SK-N-SH treated with all-trans-retinoic acid at 6 μM for 48 hours (cell line): ENCODE data around the gene KIFBP.

Experiments
- ATAC-seq: fragments of 200-7000 bp; cut with Tn5 transposase; 3 replicates; pipeline ENCODE4 v1.9.1; 2020; ENCODE audit warnings: mild to moderate bottlenecking, moderate library complexity
- ARNTL ChIP-seq: fragments of 450-650 bp; formaldehyde crosslinking; IDR thresholded peaks from 2 replicates; pipeline ENCODE4 v1.5.0; 2020; ENCODE audit warnings: low read depth, mild to moderate bottlenecking, moderate library complexity, borderline replicate concordance
- BACH2 ChIP-seq: fragments of 250-450 bp; sonication (Bioruptor Pico); IDR thresholded peaks from 2 replicates; pipeline ENCODE4 v1.9.0; 2021; ENCODE audit warnings: mild to moderate bottlenecking, borderline replicate concordance
- CSDC2 ChIP-seq: fragments of 250-450 bp; sonication (Bioruptor Pico); IDR thresholded peaks from 2 replicates; pipeline ENCODE4 v1.5.0; 2020; ENCODE audit warnings: mild to moderate bottlenecking, moderate library complexity
- ESRRG ChIP-seq: fragments of 250-450 bp; sonication (Bioruptor Pico); IDR thresholded peaks from 2 replicates; pipeline ENCODE4 v1.6.1; 2021; ENCODE audit warnings: mild to moderate bottlenecking
- GLIS3 ChIP-seq: fragments of 250-450 bp; sonication (Bioruptor Pico); IDR thresholded peaks from 2 replicates; pipeline ENCODE4 v1.5.0; 2020; ENCODE audit warnings: mild to moderate bottlenecking, moderate library complexity
- ISL1 ChIP-seq: fragments of 250-450 bp; sonication (Bioruptor Pico); IDR thresholded peaks from 2 replicates; pipeline ENCODE4 v2.1.2; 2022; ENCODE audit warnings: mild to moderate bottlenecking, moderate library complexity
- OSR1 ChIP-seq: fragments of 250-450 bp; sonication (Bioruptor Pico); IDR thresholded peaks from 2 replicates; pipeline ENCODE4 v1.8.0; 2022; ENCODE audit warnings: moderate library complexity, mild to moderate bottlenecking, inconsistent platforms
- PPARA ChIP-seq: fragments of 250-450 bp; sonication (Bioruptor Pico); IDR thresholded peaks from 2 replicates; pipeline ENCODE4 v1.5.0; 2020; ENCODE audit warnings: mild to moderate bottlenecking, borderline replicate concordance
- RARB ChIP-seq: fragments of 250-450 bp; sonication (Bioruptor Pico); IDR thresholded peaks from 2 replicates; pipeline ENCODE4 v1.8.0; 2021; ENCODE audit warnings: mild to moderate bottlenecking, moderate library complexity
- SNAI2 ChIP-seq: fragments of 250-450 bp; sonication (Bioruptor Pico); IDR thresholded peaks from 2 replicates; pipeline ENCODE4 v1.5.0; 2020; ENCODE audit warnings: mild to moderate bottlenecking, moderate library complexity
- TCF4 ChIP-seq: fragments of 250-450 bp; sonication (Bioruptor Pico); IDR thresholded peaks from 2 replicates; pipeline ENCODE4 v1.8.0; 2021; ENCODE audit warnings: mild to moderate bottlenecking, moderate library complexity, borderline replicate concordance
- TOX ChIP-seq: fragments of 250-450 bp; sonication (Bioruptor Pico); IDR thresholded peaks from 2 replicates; pipeline ENCODE4 v1.8.0; 2021; ENCODE audit warnings: mild to moderate bottlenecking, moderate library complexity, borderline replicate concordance
- ZC3H10 ChIP-seq: fragments of 250-450 bp; sonication (Bioruptor Pico); IDR thresholded peaks from 2 replicates; pipeline ENCODE4 v1.5.1; 2021; ENCODE audit warnings: mild to moderate bottlenecking, moderate library complexity
- ZFP30 ChIP-seq: fragments of 450-650 bp; formaldehyde crosslinking; IDR thresholded peaks from 2 replicates; pipeline ENCODE4 v1.5.0; 2022; ENCODE audit warnings: mild to moderate bottlenecking, moderate library complexity
- ZNF565 ChIP-seq: fragments of 450-650 bp; formaldehyde crosslinking; conservative IDR thresholded peaks from 2 replicates; pipeline ENCODE4 v1.5.0; 2020; ENCODE audit warnings: low read depth, mild to moderate bottlenecking, moderate library complexity
- ZNF70 ChIP-seq: fragments of 450-650 bp; formaldehyde crosslinking; IDR thresholded peaks from 2 replicates; pipeline ENCODE4 v1.5.0; 2020; ENCODE audit warnings: mild to moderate bottlenecking, moderate library complexity
- ZNF8 ChIP-seq: fragments of 450-650 bp; formaldehyde crosslinking; IDR thresholded peaks from 2 replicates; pipeline ENCODE4 v1.5.0; 2020; ENCODE audit warnings: mild to moderate bottlenecking, moderate library complexity
- TF ChIP-seq, protein P1 (sequence below): fragments of 250-450 bp; sonication (Bioruptor Pico); IDR thresholded peaks from 2 replicates; pipeline ENCODE4 v1.5.1; 2021; ENCODE audit warnings: mild to moderate bottlenecking, moderate library complexity
- TF ChIP-seq, protein P2 (sequence below): fragments of 250-450 bp; sonication (Bioruptor Pico); IDR thresholded peaks from 2 replicates; pipeline ENCODE4 v1.5.1; 2020; ENCODE audit warnings: low read depth, mild to moderate bottlenecking, moderate library complexity
- TF ChIP-seq, protein P3 (sequence below): fragments of 250-450 bp; sonication (Bioruptor Pico); IDR thresholded peaks from 2 replicates; pipeline ENCODE4 v1.8.0; 2020; ENCODE audit warnings: mild to moderate bottlenecking, moderate library complexity, borderline replicate concordance

The KIFBP gene

DNA sequence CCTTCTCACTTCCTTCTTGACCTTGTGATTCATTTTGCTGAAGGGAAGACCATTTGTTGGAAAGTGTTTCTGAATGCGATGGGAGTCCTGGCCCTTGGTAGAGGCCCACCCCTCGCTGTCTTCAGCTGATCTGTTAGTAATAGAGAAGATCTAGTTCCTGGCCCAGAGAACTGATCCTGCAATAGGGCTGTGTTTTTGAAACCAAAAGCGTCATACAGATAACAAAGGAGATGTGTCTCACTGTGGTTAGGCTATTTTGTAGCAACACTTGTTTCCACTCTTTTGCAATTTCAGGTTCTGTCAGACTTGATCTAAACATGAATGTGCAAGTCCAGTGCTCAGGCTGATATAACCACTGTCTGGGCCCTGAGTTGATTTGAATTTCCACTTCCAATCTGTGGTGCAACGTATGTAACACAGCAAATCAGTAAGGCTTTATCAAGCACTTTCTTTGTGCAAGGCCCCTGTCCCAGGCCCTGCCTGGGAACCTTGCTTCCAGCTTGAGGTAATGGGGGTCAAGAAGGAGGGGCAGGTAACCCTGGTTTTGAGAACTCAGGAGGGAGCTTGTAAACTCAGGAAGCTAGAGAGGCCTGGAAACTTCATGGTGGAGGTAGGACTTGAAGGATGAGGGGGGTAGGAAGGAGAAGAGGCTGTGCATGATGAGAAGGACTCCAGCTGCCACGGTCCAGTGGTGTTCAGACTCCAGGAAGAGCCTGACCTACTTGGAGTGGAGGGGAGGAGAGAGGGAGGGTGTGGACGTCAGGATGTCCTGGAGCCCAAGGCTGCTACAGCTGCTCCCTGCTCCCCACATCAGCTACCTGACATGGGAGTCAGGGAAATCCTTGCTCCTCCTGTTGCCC is 57.1 kb downstream of the KIFBP start (continued):
- TF ChIP-seq, protein P1, sequence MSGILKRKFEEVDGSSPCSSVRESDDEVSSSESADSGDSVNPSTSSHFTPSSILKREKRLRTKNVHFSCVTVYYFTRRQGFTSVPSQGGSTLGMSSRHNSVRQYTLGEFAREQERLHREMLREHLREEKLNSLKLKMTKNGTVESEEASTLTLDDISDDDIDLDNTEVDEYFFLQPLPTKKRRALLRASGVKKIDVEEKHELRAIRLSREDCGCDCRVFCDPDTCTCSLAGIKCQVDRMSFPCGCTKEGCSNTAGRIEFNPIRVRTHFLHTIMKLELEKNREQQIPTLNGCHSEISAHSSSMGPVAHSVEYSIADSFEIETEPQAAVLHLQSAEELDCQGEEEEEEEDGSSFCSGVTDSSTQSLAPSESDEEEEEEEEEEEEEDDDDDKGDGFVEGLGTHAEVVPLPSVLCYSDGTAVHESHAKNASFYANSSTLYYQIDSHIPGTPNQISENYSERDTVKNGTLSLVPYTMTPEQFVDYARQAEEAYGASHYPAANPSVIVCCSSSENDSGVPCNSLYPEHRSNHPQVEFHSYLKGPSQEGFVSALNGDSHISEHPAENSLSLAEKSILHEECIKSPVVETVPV (CRISPR knock-in tag): no peak
- TF ChIP-seq, all 23 proteins: peak for 0

DNA sequence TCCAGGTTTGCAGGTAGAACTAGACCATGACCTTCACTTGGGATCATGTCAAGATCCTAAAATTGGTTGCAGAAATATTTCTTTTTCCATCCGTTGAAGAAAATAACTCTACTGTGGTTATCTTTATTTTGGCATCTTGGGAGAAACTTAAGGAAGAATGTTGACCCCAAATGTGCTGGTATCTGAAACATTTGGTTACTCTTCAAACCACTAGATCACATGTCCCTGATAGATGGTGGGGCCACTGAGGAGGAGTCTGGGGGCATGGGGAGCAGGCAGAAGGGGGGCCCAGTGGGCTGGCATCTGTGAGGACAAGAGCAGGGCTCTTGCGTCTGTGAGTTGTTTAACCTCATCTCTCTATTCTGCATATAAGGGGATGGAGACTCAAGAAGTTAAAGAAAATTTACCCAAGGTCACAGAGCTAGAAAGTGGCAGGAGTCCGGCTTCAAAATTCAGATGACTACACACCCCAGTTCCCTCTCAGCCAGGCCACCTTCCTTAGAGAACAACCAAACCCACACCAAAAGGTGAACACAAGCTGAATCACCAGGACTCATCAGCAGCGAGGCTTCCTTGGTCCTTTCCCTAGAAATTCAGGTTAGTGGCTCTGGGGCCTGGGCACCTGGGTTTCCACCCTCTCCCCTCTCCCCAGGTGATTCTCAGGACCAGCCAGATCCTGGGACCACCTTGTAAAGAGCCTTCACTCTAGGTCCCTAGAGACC is 58.7 kb downstream of the KIFBP start:
- ATAC-seq: no peak
- TF ChIP-seq ZC3H10 (CRISPR knock-in tag) (no peak), ZNF70 (CRISPR knock-in tag) (no peak), TCF4 (CRISPR knock-in tag) (no peak), PPARA (CRISPR knock-in tag) (no peak)
- TF ChIP-seq, protein P1 (CRISPR knock-in tag): no peak
- TF ChIP-seq, all 23 proteins: peak for 0

DNA sequence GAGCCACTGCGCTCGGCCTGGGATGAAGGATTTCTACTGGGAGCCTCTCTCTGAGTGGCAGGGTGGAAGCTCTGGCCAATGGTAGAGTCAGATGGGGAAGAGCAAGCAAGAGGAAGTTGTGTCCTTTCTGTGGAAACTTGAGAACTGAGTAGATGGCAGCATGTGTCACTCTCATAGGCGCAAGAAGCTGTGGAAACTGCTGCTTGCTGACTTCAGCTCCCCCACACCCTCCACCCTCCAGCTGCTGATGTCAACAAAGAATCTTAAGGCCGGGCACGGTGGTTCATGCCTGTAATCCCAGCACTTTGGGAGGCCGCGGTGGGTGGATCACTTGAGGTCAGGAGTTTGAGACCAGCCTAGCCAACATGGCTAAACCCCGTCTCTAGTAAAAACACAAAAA is 59.5 kb downstream of the KIFBP start:
- TF ChIP-seq ZFP30 (CRISPR knock-in tag) (no peak), ESRRG (CRISPR knock-in tag) (no peak), ZNF70 (CRISPR knock-in tag) (no peak), ZC3H10 (CRISPR knock-in tag) (no peak), ARNTL (CRISPR knock-in tag) (no peak)
- TF ChIP-seq, protein P2, sequence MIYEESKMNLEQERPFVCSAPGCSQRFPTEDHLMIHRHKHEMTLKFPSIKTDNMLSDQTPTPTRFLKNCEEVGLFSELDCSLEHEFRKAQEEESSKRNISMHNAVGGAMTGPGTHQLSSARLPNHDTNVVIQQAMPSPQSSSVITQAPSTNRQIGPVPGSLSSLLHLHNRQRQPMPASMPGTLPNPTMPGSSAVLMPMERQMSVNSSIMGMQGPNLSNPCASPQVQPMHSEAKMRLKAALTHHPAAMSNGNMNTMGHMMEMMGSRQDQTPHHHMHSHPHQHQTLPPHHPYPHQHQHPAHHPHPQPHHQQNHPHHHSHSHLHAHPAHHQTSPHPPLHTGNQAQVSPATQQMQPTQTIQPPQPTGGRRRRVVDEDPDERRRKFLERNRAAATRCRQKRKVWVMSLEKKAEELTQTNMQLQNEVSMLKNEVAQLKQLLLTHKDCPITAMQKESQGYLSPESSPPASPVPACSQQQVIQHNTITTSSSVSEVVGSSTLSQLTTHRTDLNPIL (CRISPR knock-in tag): no peak
- ATAC-seq: no peak

DNA sequence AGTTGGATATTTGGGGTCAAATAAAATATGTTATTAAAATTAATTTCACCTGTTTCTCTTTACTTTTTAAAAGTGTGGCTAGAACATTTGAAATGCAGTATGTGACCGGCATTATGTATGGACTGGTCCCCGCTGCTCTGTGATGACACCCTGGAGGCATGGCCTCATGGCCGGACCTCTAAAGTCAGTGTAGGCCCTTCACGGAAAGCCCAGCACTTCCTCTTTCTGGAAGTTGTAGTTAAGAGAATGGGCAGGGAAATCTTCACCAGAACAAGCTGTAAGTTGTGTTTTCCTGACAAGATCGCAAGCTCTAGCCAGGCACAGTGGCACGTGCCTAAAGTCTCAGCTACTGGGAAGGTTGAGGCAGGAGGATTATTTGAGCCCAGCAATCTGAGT is 61.0 kb downstream of the KIFBP start:
- ATAC-seq: no peak
- TF ChIP-seq PPARA (CRISPR knock-in tag): no peak
- TF ChIP-seq ARNTL (CRISPR knock-in tag): no peak
- TF ChIP-seq ZFP30 (CRISPR knock-in tag): no peak
- TF ChIP-seq, protein P3, sequence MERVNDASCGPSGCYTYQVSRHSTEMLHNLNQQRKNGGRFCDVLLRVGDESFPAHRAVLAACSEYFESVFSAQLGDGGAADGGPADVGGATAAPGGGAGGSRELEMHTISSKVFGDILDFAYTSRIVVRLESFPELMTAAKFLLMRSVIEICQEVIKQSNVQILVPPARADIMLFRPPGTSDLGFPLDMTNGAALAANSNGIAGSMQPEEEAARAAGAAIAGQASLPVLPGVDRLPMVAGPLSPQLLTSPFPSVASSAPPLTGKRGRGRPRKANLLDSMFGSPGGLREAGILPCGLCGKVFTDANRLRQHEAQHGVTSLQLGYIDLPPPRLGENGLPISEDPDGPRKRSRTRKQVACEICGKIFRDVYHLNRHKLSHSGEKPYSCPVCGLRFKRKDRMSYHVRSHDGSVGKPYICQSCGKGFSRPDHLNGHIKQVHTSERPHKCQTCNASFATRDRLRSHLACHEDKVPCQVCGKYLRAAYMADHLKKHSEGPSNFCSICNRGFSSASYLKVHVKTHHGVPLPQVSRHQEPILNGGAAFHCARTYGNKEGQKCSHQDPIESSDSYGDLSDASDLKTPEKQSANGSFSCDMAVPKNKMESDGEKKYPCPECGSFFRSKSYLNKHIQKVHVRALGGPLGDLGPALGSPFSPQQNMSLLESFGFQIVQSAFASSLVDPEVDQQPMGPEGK (CRISPR knock-in tag): no peak
- TF ChIP-seq RARB (CRISPR knock-in tag): no peak
- no peak for TF ChIP-seq OSR1 (CRISPR knock-in tag)
- no peak for TF ChIP-seq GLIS3 (CRISPR knock-in tag)
- no peak for TF ChIP-seq BACH2 (CRISPR knock-in tag)
- TF ChIP-seq ISL1 (CRISPR knock-in tag): no peak
- no peak for TF ChIP-seq ZC3H10 (CRISPR knock-in tag)
- TF ChIP-seq, protein P1 (CRISPR knock-in tag): no peak
- TF ChIP-seq TCF4 (CRISPR knock-in tag): no peak
- TF ChIP-seq CSDC2 (CRISPR knock-in tag): no peak
- TF ChIP-seq, protein P2 (CRISPR knock-in tag): no peak
- no peak for TF ChIP-seq ZNF8 (CRISPR knock-in tag)
- no peak for TF ChIP-seq SNAI2
- no peak for TF ChIP-seq ESRRG (CRISPR knock-in tag)
- TF ChIP-seq ZNF565 (CRISPR knock-in tag): no peak
- no peak for TF ChIP-seq ZNF70 (CRISPR knock-in tag)
- no peak for TF ChIP-seq TOX (CRISPR knock-in tag)
- TF ChIP-seq, all 23 proteins: peak for 0
